ENCODE results near the gene RRAD.
A peak's percentile ranks its signal among the peaks of the same experiment; 100 is the strongest.

The RRAD gene

GRCh38 chr16:66932076-66932475 lies 6.7 kb upstream of the RRAD start:
- H3K4me3 ChIP-seq (ENCODE audit: control insufficient read depth, low read depth, low read length): no peak overlapping the region

DNA sequence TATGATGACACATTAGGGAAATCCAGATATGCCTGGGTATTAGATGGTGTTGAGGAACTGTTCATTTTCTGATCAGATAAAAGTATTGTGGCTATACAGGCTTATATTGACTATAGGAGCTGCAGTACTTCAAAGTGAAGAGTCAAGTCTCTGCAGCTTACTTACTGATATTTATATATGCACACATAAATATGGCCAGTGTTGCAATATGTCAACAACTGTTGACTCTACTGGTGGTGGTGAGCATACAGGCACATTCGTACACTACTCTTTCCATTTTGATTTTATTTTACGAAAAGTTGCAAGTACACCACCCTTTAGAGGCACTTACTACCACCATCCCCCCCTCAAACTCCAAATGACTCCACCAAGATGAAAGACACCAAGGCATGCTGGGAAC lies 6.3 kb upstream of the RRAD start:
- TF ChIP-seq, protein P1, sequence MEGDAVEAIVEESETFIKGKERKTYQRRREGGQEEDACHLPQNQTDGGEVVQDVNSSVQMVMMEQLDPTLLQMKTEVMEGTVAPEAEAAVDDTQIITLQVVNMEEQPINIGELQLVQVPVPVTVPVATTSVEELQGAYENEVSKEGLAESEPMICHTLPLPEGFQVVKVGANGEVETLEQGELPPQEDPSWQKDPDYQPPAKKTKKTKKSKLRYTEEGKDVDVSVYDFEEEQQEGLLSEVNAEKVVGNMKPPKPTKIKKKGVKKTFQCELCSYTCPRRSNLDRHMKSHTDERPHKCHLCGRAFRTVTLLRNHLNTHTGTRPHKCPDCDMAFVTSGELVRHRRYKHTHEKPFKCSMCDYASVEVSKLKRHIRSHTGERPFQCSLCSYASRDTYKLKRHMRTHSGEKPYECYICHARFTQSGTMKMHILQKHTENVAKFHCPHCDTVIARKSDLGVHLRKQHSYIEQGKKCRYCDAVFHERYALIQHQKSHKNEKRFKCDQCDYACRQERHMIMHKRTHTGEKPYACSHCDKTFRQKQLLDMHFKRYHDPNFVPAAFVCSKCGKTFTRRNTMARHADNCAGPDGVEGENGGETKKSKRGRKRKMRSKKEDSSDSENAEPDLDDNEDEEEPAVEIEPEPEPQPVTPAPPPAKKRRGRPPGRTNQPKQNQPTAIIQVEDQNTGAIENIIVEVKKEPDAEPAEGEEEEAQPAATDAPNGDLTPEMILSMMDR (IDR thresholded peaks at IDR 0.05; ENCODE audit: control insufficient read depth, insufficient read depth, low read depth, low read length, missing control alignments): no peak
- no peak overlapping the region for H3K4me3 ChIP-seq (ENCODE audit: control insufficient read depth, low read depth, low read length)
- DNase-seq (ENCODE audit: low read depth): no peak

More at GRCh38 chr16:66932076-66932475, 6.7 kb upstream of the RRAD start:
- TF ChIP-seq, protein P1 (IDR thresholded peaks at IDR 0.05; ENCODE audit: control insufficient read depth, insufficient read depth, low read depth, low read length, missing control alignments): no peak
- DNase-seq (ENCODE audit: low read depth): no peak

DNA sequence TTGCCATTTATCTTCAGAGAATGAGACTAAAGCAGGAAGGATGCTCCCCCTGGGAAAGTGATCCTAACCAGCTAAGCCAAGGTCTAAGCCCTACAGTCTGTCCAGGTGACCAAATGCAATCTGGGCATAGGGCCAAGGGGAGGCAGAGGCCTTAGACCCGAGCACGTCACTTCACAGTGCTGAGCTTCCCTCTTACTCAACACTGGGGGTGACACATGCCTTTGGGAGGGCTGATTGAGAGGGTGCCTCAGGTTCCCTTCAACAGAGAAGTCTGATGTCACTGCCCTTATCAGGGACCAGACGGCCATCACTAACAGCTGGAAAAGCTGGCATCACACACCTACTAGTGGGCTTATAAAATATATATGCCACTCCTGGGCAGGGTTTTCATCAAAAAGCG lies 4.9 kb upstream of the RRAD start:
- TF ChIP-seq, protein P1 (IDR thresholded peaks at IDR 0.05; ENCODE audit: control insufficient read depth, insufficient read depth, low read depth, low read length, missing control alignments): no peak
- DNase-seq (ENCODE audit: low read depth): no peak
- no peak overlapping the region for H3K4me3 ChIP-seq (ENCODE audit: control insufficient read depth, low read depth, low read length)

- H3K4me3 ChIP-seq (ENCODE audit: control insufficient read depth, low read depth, low read length): no peak overlapping the region
- DNase-seq (ENCODE audit: low read depth): no peak
- TF ChIP-seq, protein P1 (IDR thresholded peaks at IDR 0.05; ENCODE audit: control insufficient read depth, insufficient read depth, low read depth, low read length, missing control alignments): peak; percentile 50
Measured at GRCh38 chr16:66928702-66929388, 3.5 kb upstream of the RRAD start.

DNA sequence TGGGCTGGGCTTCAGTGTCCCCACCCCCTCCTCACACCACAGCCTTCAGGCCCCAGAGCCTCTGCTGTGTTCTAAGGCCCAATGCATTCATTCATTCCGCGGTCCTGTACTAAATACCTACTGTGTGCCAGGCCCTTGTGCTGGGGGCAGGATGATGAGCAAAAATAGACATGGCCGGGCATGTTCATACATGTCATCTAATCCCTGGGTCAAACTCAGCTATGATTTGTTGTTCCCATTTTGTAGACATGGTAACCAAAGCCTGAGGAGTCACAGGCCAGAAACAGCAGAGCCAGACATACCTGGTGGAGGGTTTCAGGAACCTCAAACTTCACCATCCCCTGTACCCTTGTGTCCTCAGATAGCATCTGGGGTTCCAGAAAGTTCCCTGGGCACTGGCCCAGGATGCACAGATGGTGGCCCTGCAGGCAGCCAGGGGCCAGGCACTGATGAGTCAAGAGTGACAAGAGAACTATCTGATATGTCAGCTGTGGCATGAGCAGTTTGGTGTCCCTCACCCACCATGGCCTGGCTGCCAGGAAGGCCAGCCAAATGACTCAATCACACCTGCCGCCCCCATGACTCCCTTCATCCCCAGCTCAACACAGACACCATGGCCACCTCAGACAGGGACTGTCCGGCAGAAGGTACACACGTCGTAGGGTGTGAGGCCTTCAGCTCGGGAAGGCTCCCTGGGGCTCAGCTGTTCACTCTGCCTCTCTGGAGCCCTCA lies 2.7 kb upstream of the RRAD start:
- TF ChIP-seq, protein P1 (IDR thresholded peaks at IDR 0.05; ENCODE audit: control insufficient read depth, insufficient read depth, low read depth, low read length, missing control alignments): no peak
- no peak for DNase-seq (ENCODE audit: low read depth)
- H3K4me3 ChIP-seq (ENCODE audit: control insufficient read depth, low read depth, low read length): no peak overlapping the region

GRCh38 chr16:66926961-66927436 lies 1.7 kb upstream of the RRAD start:
- TF ChIP-seq, protein P1 (IDR thresholded peaks at IDR 0.05; ENCODE audit: control insufficient read depth, insufficient read depth, low read depth, low read length, missing control alignments): no peak
- no peak overlapping the region for H3K4me3 ChIP-seq (ENCODE audit: control insufficient read depth, low read depth, low read length)
- DNase-seq (ENCODE audit: low read depth): peak; percentile 55

All from AG09309 (cell line).